ENCODE measurements around the gene CMBL. TPM values are rescaled to one million over a fixed set of nuclear protein-coding genes. Genes with fewer than 3 reads are reported as not detected.
"Not testable (repeated sequence)": the region's sequence is repeated elsewhere in the genome, so short reads cannot be mapped to it uniquely, and the experiment has no call there.

CMBL gene
- total RNA-seq, 1 donor from 2014 or later, result 21.7 TPM

- intact Hi-C loops (cut with DNase I), result no loop called here
- H3K4me1 ChIP-seq, result no peaks in the 10 kb centered on the region
- no peak overlapping the region for H3K27ac ChIP-seq
- H3K4me3 ChIP-seq, result no peak overlapping the region
- no peak for TF ChIP-seq CTCF (IDR thresholded peaks at IDR 0.05)
- ATAC-seq (no peak), DNase-seq (no peak)
- no peaks in the 10 kb centered on the region for H3K36me3 ChIP-seq
- no peaks in the 10 kb centered on the region for H3K9me3 ChIP-seq
- no peaks in the 10 kb centered on the region for H3K27me3 ChIP-seq (ENCODE audit: low read depth)
Measured at GRCh38 chr5:10276691-10277090, 31.0 kb downstream of the CMBL start.

GRCh38 chr5:10275991-10276390 is 31.7 kb downstream of the CMBL start:
- Histone ChIP-seq H3K4me3 (no peak overlapping the region), H3K4me1 (no peaks in the 10 kb centered on the region), H3K9me3 (no peaks in the 10 kb centered on the region), H3K27ac (no peak overlapping the region), H3K27me3 (ENCODE audit: low read depth) (no peaks in the 10 kb centered on the region), H3K36me3 (no peaks in the 10 kb centered on the region)
- ATAC-seq (peak; percentile 48 to 57), DNase-seq (no peak)
- TF ChIP-seq CTCF (IDR thresholded peaks at IDR 0.05), result no peak
- intact Hi-C loops (cut with DNase I), result no loop called here

GRCh38 chr5:10275460-10275859 is 32.2 kb downstream of the CMBL start:
- DNase-seq, result no peak
- no peak for ATAC-seq
- H3K27me3 ChIP-seq (ENCODE audit: low read depth), result no peaks in the 10 kb centered on the region
- no peak overlapping the region for H3K4me3 ChIP-seq
- H3K9me3 ChIP-seq, result no peaks in the 10 kb centered on the region
- H3K4me1 ChIP-seq, result no peaks in the 10 kb centered on the region
- H3K27ac ChIP-seq, result no peak overlapping the region
- intact Hi-C loops (cut with DNase I), result no loop called here
- no peaks in the 10 kb centered on the region for H3K36me3 ChIP-seq
- no peak for TF ChIP-seq CTCF (IDR thresholded peaks at IDR 0.05)

- H3K9me3 ChIP-seq; H3K27ac ChIP-seq; H3K36me3 ChIP-seq; H3K4me3 ChIP-seq; H3K27me3 ChIP-seq (ENCODE audit: low read depth); DNase-seq; intact Hi-C loops (cut with DNase I); ATAC-seq; H3K4me1 ChIP-seq: not testable (repeated sequence)
Measured at GRCh38 chr5:10272875-10273209, 34.9 kb downstream of the CMBL start.

- no peaks in the 10 kb centered on the region for H3K36me3 ChIP-seq
- H3K4me3 ChIP-seq, result no peak overlapping the region
- no peaks in the 10 kb centered on the region for H3K4me1 ChIP-seq
- DNase-seq (no peak), ATAC-seq (no peak)
- no peak for TF ChIP-seq CTCF (IDR thresholded peaks at IDR 0.05)
- intact Hi-C loops (cut with DNase I), result no loop called here
- H3K27me3 ChIP-seq (ENCODE audit: low read depth), result no peaks in the 10 kb centered on the region
- no peak overlapping the region for H3K27ac ChIP-seq
- no peaks in the 10 kb centered on the region for H3K9me3 ChIP-seq
Measured at GRCh38 chr5:10272053-10272874, 35.4 kb downstream of the CMBL start.

GRCh38 chr5:10268100-10268499 is 39.6 kb downstream of the CMBL start:
- intact Hi-C loops (cut with DNase I), result no loop called here
- Histone ChIP-seq H3K9me3 (no peaks in the 10 kb centered on the region), H3K4me1 (no peaks in the 10 kb centered on the region), H3K4me3 (no peak overlapping the region), H3K36me3 (peaks cover 28% of the 10 kb centered on the region), H3K27me3 (ENCODE audit: low read depth) (no peaks in the 10 kb centered on the region), H3K27ac (no peak overlapping the region)
- no peak for ATAC-seq
- no peak for DNase-seq
- TF ChIP-seq CTCF (IDR thresholded peaks at IDR 0.05), result no peak
